Caco-2 (cell line): ENCODE data around the gene ZNF135. TPM values are rescaled to one million over a fixed set of nuclear protein-coding genes. Genes with fewer than 3 reads are reported as not detected.

ENCODE experiments used
- BruUV-seq: library from RNA; stranded (reverse); fragments of 400-500 nt; replicated peaks from 2 replicates; lab custom pipeline; 2021; lab: Mats Ljungman, UMichigan
- CTCF ChIA-PET: fragments of 300-600 bp; sonication (Branson Sonifier 250); formaldehyde crosslinking; loops from one replicate; lab custom pipeline; 2022; ENCODE audit warnings: antibody characterized with exemption; lab: Charles Lee
- POLR2A ChIA-PET: fragments of 300-600 bp; sonication (Branson Sonifier 250); formaldehyde crosslinking; loops from one replicate; lab custom pipeline; 2022; ENCODE audit warnings: antibody characterized with exemption; lab: Charles Lee
- DNase-seq, 2 experiments: peaks; one replicate each; pipeline versions ENCODE4 v3.0.0 to v3.0.0-alpha.2; 2020 to 2022
- H3K27me3 ChIP-seq: replicated peaks from 2 replicates; pipeline ENCODE4 v1.6.0; 2011; ENCODE audit warnings: low read length; ENCODE audit not compliant: control insufficient read depth, insufficient read depth
- H3K36me3 ChIP-seq: 2 replicates; pipeline ENCODE4 v1.5.1; 2011; ENCODE audit warnings: low read length; ENCODE audit not compliant: control insufficient read depth, insufficient read depth
- H3K4me1 ChIP-seq: fragments of 250-450 bp; sonication (Bioruptor Pico); 2 replicates; pipeline ENCODE4 v1.5.1; 2020; ENCODE audit warnings: mild to moderate bottlenecking
- H3K4me3 ChIP-seq: 2 replicates; pipeline ENCODE4 v1.5.1; 2011; ENCODE audit warnings: low read depth, mild to moderate bottlenecking, control low read depth, low read length
- H3K9me3 ChIP-seq: fragments of 250-450 bp; sonication (Bioruptor Pico); 2 replicates; pipeline ENCODE4 v1.5.1; 2020; ENCODE audit warnings: mild to moderate bottlenecking, moderate library complexity
- H3K27ac Mint-ChIP-seq: one replicate; pipeline ENCODE4 v1.8.0; 2022; ENCODE audit warnings: mixed read lengths; ENCODE audit not compliant: unreplicated experiment
- H3K27me3 Mint-ChIP-seq: one replicate; pipeline ENCODE4 v1.8.0; 2022; ENCODE audit warnings: mixed read lengths; ENCODE audit not compliant: insufficient read depth, unreplicated experiment
- H3K36me3 Mint-ChIP-seq: one replicate; pipeline ENCODE4 v1.8.0; 2022; ENCODE audit warnings: mild to moderate bottlenecking, mixed read lengths; ENCODE audit not compliant: insufficient read depth, unreplicated experiment
- H3K4me1 Mint-ChIP-seq: one replicate; pipeline ENCODE4 v1.8.0; 2022; ENCODE audit warnings: low read depth, mixed read lengths; ENCODE audit not compliant: unreplicated experiment
- H3K4me3 Mint-ChIP-seq: one replicate; pipeline ENCODE4 v1.8.0; 2022; ENCODE audit warnings: mild to moderate bottlenecking, moderate library complexity, mixed read lengths; ENCODE audit not compliant: unreplicated experiment
- H3K9me3 Mint-ChIP-seq: one replicate; pipeline ENCODE4 v1.8.0; 2022; ENCODE audit warnings: mixed read lengths; ENCODE audit not compliant: unreplicated experiment
- CTCF ChIP-seq, 2 experiments: fragments of 200-600 bp in 1 of 2; IDR thresholded peaks; 1 replicate in 1 of 2; 2 replicates in 1 of 2; pipeline versions ENCODE4 v1.5.1 to v1.8.0; 2011 to 2022; ENCODE audit warnings: antibody characterized with exemption in 1 of 2, control low read depth in 1 of 2, inconsistent platforms in 1 of 2, low read depth in 1 of 2, low read length in 1 of 2, mild to moderate bottlenecking in 1 of 2, moderate library complexity in 1 of 2; ENCODE audit not compliant: insufficient read depth in 1 of 2, severe bottlenecking in 1 of 2, unreplicated experiment in 1 of 2
- intact Hi-C: fragments of 100-400 bp; cut with micrococcal nuclease; formaldehyde crosslinking; loops from one replicate; pipeline ENCODE4 v1.10.0; 2022; ENCODE audit not compliant: unreplicated experiment
- total RNA-seq: library from RNA; stranded (reverse); gene quantifications from 2 replicates; pipeline ENCODE4 v1.2.3, GENCODE V29; 2022

ZNF135 gene
- total RNA-seq, 1 experiment from 2014 or later: not detected

GRCh38 chr19:58052256-58052655 lies 6.8 kb upstream of the ZNF135 start:
- H3K36me3 Mint-ChIP-seq: no peaks in the 10 kb centered on the region
- H3K27ac Mint-ChIP-seq: no peak overlapping the region
- Histone ChIP-seq H3K36me3 (no peaks in the 10 kb centered on the region), H3K4me3 (no peak overlapping the region), H3K9me3 (peaks cover 27% of the 10 kb centered on the region), H3K4me1 (no peaks in the 10 kb centered on the region), H3K27me3 (no peaks in the 10 kb centered on the region)
- no peaks in the 10 kb centered on the region for H3K4me1 Mint-ChIP-seq
- CTCF ChIA-PET: no interaction called here
- BruUV-seq: no TSS peak
- POLR2A ChIA-PET: no interaction called here
- H3K9me3 Mint-ChIP-seq: peaks cover 30% of the 10 kb centered on the region
- no peak for DNase-seq
- intact Hi-C loops: no loop called here
- no peak for TF ChIP-seq CTCF (IDR thresholded peaks at IDR 0.05; ENCODE audit: insufficient read depth in 1 of 2, low read depth in 1 of 2, low read length in 1 of 2, severe bottlenecking in 1 of 2, unreplicated experiment in 1 of 2)
- no peaks in the 10 kb centered on the region for H3K27me3 Mint-ChIP-seq
- no peak overlapping the region for H3K4me3 Mint-ChIP-seq

- TF ChIP-seq CTCF (IDR thresholded peaks at IDR 0.05; ENCODE audit: insufficient read depth in 1 of 2, low read depth in 1 of 2, low read length in 1 of 2, severe bottlenecking in 1 of 2, unreplicated experiment in 1 of 2): no peak
- ChIA-PET CTCF (no interaction called here), POLR2A (no interaction called here)
- no peak overlapping the region for H3K4me3 ChIP-seq
- peaks cover 22% of the 10 kb centered on the region for H3K9me3 ChIP-seq
- Mint-ChIP-seq H3K27ac (no peak overlapping the region), H3K4me1 (no peaks in the 10 kb centered on the region), H3K9me3 (peaks cover 30% of the 10 kb centered on the region), H3K4me3 (no peak overlapping the region), H3K36me3 (no peaks in the 10 kb centered on the region), H3K27me3 (no peaks in the 10 kb centered on the region)
- intact Hi-C loops: no loop called here
- H3K4me1 ChIP-seq: no peaks in the 10 kb centered on the region
- no TSS peak for BruUV-seq
- H3K36me3 ChIP-seq: no peaks in the 10 kb centered on the region
- DNase-seq: no peak
- H3K27me3 ChIP-seq: no peaks in the 10 kb centered on the region
These were observed 5.5 kb upstream of the ZNF135 start for GRCh38 chr19:58053480-58054156.

- peaks cover 25% of the 10 kb centered on the region for H3K9me3 ChIP-seq
- no TSS peak for BruUV-seq
- Mint-ChIP-seq H3K36me3 (no peaks in the 10 kb centered on the region), H3K4me3 (no peak overlapping the region), H3K27ac (no peak overlapping the region), H3K4me1 (no peaks in the 10 kb centered on the region), H3K9me3 (peaks cover 17% of the 10 kb centered on the region), H3K27me3 (no peaks in the 10 kb centered on the region)
- TF ChIP-seq CTCF (IDR thresholded peaks at IDR 0.05; ENCODE audit: insufficient read depth in 1 of 2, low read depth in 1 of 2, low read length in 1 of 2, severe bottlenecking in 1 of 2, unreplicated experiment in 1 of 2): no peak
- no peaks in the 10 kb centered on the region for H3K36me3 ChIP-seq
- no peak overlapping the region for H3K4me3 ChIP-seq
- no peak for DNase-seq
- H3K27me3 ChIP-seq: no peaks in the 10 kb centered on the region
- ChIA-PET POLR2A (no interaction called here), CTCF (no interaction called here)
- H3K4me1 ChIP-seq: no peaks in the 10 kb centered on the region
- intact Hi-C loops: no loop called here
These were observed 3.9 kb upstream of the ZNF135 start for GRCh38 chr19:58054901-58055874.
